Vagina (tissue), 2 donors: ENCODE data around the gene MRPL51. TPM values are rescaled to one million over a fixed set of nuclear protein-coding genes. Genes with fewer than 3 reads are reported as not detected.

Experiments
- DNase-seq, 2 donors: peaks; one replicate each; pipeline ENCODE4 v3.0.0-alpha.2; 2017; ENCODE audit errors: extremely low spot score in 2 of 2
- H3K27ac ChIP-seq: fragments of 200-600 bp; sonication (generic); one replicate; pipeline ENCODE4 v1.5.1; 2019
- H3K27me3 ChIP-seq: fragments of 200-600 bp; sonication (generic); one replicate; pipeline ENCODE4 v1.5.1; 2019
- H3K36me3 ChIP-seq, 2 donors: fragments of 200-600 bp; sonication (generic); one replicate each; pipeline ENCODE4 v1.5.1; 2017 to 2019
- H3K4me1 ChIP-seq: fragments of 200-600 bp; sonication (generic); one replicate; pipeline ENCODE4 v1.5.1; 2019
- H3K4me3 ChIP-seq, 2 donors: fragments of 200-600 bp; sonication (generic); 1 replicate in 1 of 2; 2 replicates in 1 of 2; pipeline ENCODE4 v1.5.1; 2016 to 2019
- H3K9me3 ChIP-seq: fragments of 200-600 bp; sonication (generic); one replicate; pipeline ENCODE4 v1.5.1; 2019
- CTCF ChIP-seq, 3 experiments: fragments of 450-650 bp in 2 of 3; fragments of 200-600 bp in 1 of 3; sonication (generic) in 1 of 3; IDR thresholded peaks; one replicate each; pipeline ENCODE4 v1.5.1; 2017 to 2019; ENCODE audit warnings: antibody characterized with exemption in 3 of 3, mild to moderate bottlenecking in 2 of 3, moderate library complexity in 2 of 3
- POLR2A ChIP-seq, 2 donors: fragments of 450-650 bp; IDR thresholded peaks; one replicate each; pipeline ENCODE4 v1.6.1; 2017; ENCODE audit warnings: antibody characterized with exemption in 2 of 2, mild to moderate bottlenecking in 2 of 2, moderate library complexity in 2 of 2
- POLR2AphosphoS5 ChIP-seq, 2 donors: sonication (generic); formaldehyde crosslinking; IDR thresholded peaks; one replicate each; pipeline ENCODE4 v1.9.0; 2017; ENCODE audit warnings: antibody characterized with exemption in 2 of 2, mild to moderate bottlenecking in 2 of 2, low read depth in 1 of 2; ENCODE audit not compliant: insufficient read depth in 1 of 2
- intact Hi-C: fragments of 100-400 bp; cut with DNase I; formaldehyde crosslinking; loops from one replicate; pipeline ENCODE4 v1.15.1; 2023
- total RNA-seq: library from RNA; depleted of rRNA; stranded (reverse); fragments of >200 nt; gene quantifications from one replicate; pipeline ENCODE4 v1.2.3, GENCODE V29; 2016

The MRPL51 gene
- total RNA-seq, 1 donor from 2014 or later = 23.1 TPM

DNA sequence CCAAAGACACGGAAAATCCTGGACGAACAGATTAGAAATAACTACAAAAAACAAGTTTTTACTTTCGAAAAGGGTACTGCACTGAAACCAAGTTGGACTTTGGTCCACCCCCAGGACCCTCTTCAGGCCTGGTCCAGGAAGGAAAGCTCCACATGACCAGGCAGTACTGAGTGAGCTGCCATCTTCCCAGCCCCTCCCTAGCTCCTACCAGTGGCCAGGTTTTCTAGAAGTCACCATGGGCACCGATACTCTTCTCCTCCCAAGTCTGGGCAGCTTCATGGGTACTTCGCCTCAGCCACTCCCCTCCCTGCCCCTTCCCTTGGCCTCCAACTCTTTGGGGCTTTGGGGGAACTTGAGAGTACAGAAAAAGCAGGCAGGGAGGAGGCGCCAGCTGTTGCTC, 29.2 kb downstream of the MRPL51 start:
- Histone ChIP-seq H3K4me1 (peaks cover 33% of the 10 kb centered on the region), H3K36me3 (peaks cover 0 to 61% of the 10 kb centered on the region in 2 donors)

DNA sequence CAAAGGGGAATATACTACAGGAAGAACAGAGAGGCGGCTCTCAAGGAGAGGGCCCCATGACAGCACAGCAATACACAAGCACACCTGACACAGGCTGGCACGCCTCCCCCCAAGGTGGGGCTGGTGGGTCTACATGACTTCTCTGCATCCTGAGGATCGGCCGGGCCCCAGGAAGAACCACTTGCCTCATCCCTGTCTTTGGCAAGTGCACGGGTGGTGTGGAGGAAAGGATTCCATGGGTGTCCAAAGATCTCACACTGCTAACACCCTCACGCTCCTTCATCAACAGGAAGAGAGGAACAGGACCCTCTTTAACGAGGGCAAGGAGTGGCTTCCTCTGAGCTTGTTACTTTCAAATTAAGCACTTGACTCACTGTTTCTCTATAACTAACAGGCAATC, 29.8 kb downstream of the MRPL51 start:
- intact Hi-C loops = loop anchor here (5.0 kb wide), 2 partner anchors 36 to 131 kb away; no protein-coding TSS in a partner anchor

More for the DNA sequence above, 29.2 kb downstream of the MRPL51 start:
- intact Hi-C loops = loop anchor here (5.0 kb wide), 2 partner anchors 37 to 132 kb away; no protein-coding TSS in a partner anchor
- H3K27me3 ChIP-seq = no peaks in the 10 kb centered on the region
- TF ChIP-seq POLR2AphosphoS5 (IDR thresholded peaks at IDR 0.05; ENCODE audit: insufficient read depth in 1 of 2, low read depth in 1 of 2) (no peak), POLR2A (IDR thresholded peaks at IDR 0.05) (no peak), CTCF (IDR thresholded peaks at IDR 0.05) (no peak)
- H3K9me3 ChIP-seq = no peaks in the 10 kb centered on the region
- DNase-seq = no peak
- no peak overlapping the region for H3K27ac ChIP-seq
- no peak overlapping the region for H3K4me3 ChIP-seq

GRCh38 chr12:6462234-6462995, 30.6 kb downstream of the MRPL51 start:
- H3K4me1 ChIP-seq = peaks cover 19% of the 10 kb centered on the region
- intact Hi-C loops = loop anchor here (5.0 kb wide), 2 partner anchors 35 to 130 kb away; no protein-coding TSS in a partner anchor
- H3K36me3 ChIP-seq = peaks cover 0 to 74% of the 10 kb centered on the region in 2 donors

More for the DNA sequence above, 29.8 kb downstream of the MRPL51 start:
- peaks cover 27% of the 10 kb centered on the region for H3K4me1 ChIP-seq
- H3K27me3 ChIP-seq = no peaks in the 10 kb centered on the region
- H3K27ac ChIP-seq = no peak overlapping the region
- H3K9me3 ChIP-seq = no peaks in the 10 kb centered on the region
- H3K36me3 ChIP-seq = peaks cover 0 to 67% of the 10 kb centered on the region in 2 donors
- no peak overlapping the region for H3K4me3 ChIP-seq
- TF ChIP-seq POLR2AphosphoS5 (IDR thresholded peaks at IDR 0.05; ENCODE audit: insufficient read depth in 1 of 2, low read depth in 1 of 2) = no peak
- no peak for TF ChIP-seq CTCF (IDR thresholded peaks at IDR 0.05)
- no peak for TF ChIP-seq POLR2A (IDR thresholded peaks at IDR 0.05)
- no peak for DNase-seq

DNA sequence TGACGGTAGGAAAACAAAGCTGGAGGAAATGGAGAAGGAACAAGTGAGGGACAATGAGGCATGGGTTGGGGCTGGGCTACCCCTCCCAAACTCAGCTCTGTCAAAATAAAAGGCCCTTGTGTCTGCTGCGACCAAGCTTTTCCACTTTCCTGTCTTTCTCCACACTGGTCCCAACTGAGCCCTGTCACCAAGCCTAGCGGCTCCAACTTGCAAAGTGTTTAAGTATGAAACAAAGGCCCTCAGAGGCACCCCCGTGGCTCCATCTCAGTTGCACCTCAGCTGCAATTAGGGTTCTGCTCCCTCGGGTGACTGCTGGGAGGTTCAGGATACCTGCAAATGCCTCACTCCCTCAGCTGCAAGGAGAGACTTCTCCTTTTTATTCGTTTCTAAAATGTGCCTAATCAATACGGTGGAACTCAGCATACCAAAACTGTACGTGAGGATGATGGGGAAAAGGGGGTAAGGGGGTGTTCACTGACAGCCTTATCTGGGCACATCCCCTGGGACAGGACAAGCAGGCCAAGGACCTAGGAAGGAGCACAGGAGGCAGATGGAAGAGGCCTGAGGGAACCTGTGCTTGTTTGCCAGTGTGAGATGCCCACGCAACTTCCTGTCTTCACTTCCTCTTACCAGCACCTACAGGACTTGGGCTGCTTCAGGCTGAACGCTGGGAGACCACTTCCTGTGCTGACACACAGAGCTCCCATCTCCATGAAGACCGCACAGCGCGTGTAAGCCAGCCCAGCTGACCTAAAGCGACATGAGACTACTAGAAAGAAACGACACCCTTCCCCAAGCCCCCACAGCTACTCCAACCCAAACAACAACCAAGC, 31.4 kb downstream of the MRPL51 start:
- no peak for TF ChIP-seq CTCF (IDR thresholded peaks at IDR 0.05)
- TF ChIP-seq POLR2AphosphoS5 (IDR thresholded peaks at IDR 0.05; ENCODE audit: insufficient read depth in 1 of 2, low read depth in 1 of 2) = peak in 1 of 2 donors; percentile 26
- H3K9me3 ChIP-seq = no peaks in the 10 kb centered on the region
- H3K27me3 ChIP-seq = no peaks in the 10 kb centered on the region
- no peak overlapping the region for H3K27ac ChIP-seq
- intact Hi-C loops = loop anchor here (5.0 kb wide), 2 partner anchors 34 to 129 kb away; no protein-coding TSS in a partner anchor
- peaks cover 0 to 82% of the 10 kb centered on the region in 2 donors for H3K36me3 ChIP-seq
- H3K4me1 ChIP-seq = peaks cover 19% of the 10 kb centered on the region
- no peak overlapping the region for H3K4me3 ChIP-seq
- DNase-seq = no peak

More at GRCh38 chr12:6462234-6462995, 30.6 kb downstream of the MRPL51 start:
- H3K27ac ChIP-seq = peak overlapping the region; percentile 21
- no peaks in the 10 kb centered on the region for H3K9me3 ChIP-seq
- no peak for DNase-seq
- TF ChIP-seq POLR2AphosphoS5 (IDR thresholded peaks at IDR 0.05; ENCODE audit: insufficient read depth in 1 of 2, low read depth in 1 of 2) (no peak), POLR2A (IDR thresholded peaks at IDR 0.05) (no peak), CTCF (IDR thresholded peaks at IDR 0.05) (no peak)
- no peak overlapping the region for H3K4me3 ChIP-seq
- no peaks in the 10 kb centered on the region for H3K27me3 ChIP-seq
